ENCODE data around the gene UCP1.

UCP1 gene

GRCh38 chr4:140600408-140600807, 31.6 kb upstream of the UCP1 start:
- no peak overlapping the region for H3K4me3 ChIP-seq (ENCODE audit: low read length)
- no peaks in the 10 kb centered on the region for H3K9me3 ChIP-seq (ENCODE audit: control insufficient read depth, low read length)
- H3K4me1 ChIP-seq (ENCODE audit: control insufficient read depth, insufficient read depth, low read length): no peaks in the 10 kb centered on the region
- H3K27me3 ChIP-seq (replicated peaks; ENCODE audit: control insufficient read depth, insufficient read depth, low read length): peaks cover 9% of the 10 kb centered on the region
- no peaks in the 10 kb centered on the region for H3K36me3 ChIP-seq (ENCODE audit: control insufficient read depth, insufficient read depth, low read length, severe bottlenecking)
- H3K9ac ChIP-seq (ENCODE audit: low read length): no peak overlapping the region
- DNase-seq (ENCODE audit: low read depth): no peak

GRCh38 chr4:140595065-140595464, 26.3 kb upstream of the UCP1 start:
- peak; percentile 34 for DNase-seq (ENCODE audit: low read depth)
- H3K9ac ChIP-seq (ENCODE audit: low read length): no peak overlapping the region
- H3K27me3 ChIP-seq (replicated peaks; ENCODE audit: control insufficient read depth, insufficient read depth, low read length): peaks cover 4% of the 10 kb centered on the region

GRCh38 chr4:140584439-140584838, 15.7 kb upstream of the UCP1 start:
- no peak for DNase-seq (ENCODE audit: low read depth)
- Histone ChIP-seq H3K27me3 (replicated peaks; ENCODE audit: control insufficient read depth, insufficient read depth, low read length) (peaks cover 20% of the 10 kb centered on the region), H3K9ac (ENCODE audit: low read length) (no peak overlapping the region)

More at GRCh38 chr4:140595065-140595464, 26.3 kb upstream of the UCP1 start:
- Histone ChIP-seq H3K9me3 (ENCODE audit: control insufficient read depth, low read length) (peaks cover 8% of the 10 kb centered on the region), H3K4me3 (ENCODE audit: low read length) (no peak overlapping the region), H3K36me3 (ENCODE audit: control insufficient read depth, insufficient read depth, low read length, severe bottlenecking) (no peaks in the 10 kb centered on the region), H3K4me1 (ENCODE audit: control insufficient read depth, insufficient read depth, low read length) (no peaks in the 10 kb centered on the region)

GRCh38 chr4:140581078-140581477, 12.3 kb upstream of the UCP1 start:
- Histone ChIP-seq H3K9ac (ENCODE audit: low read length) (no peak overlapping the region), H3K27me3 (replicated peaks; ENCODE audit: control insufficient read depth, insufficient read depth, low read length) (peaks cover 34% of the 10 kb centered on the region), H3K4me3 (ENCODE audit: low read length) (no peak overlapping the region), H3K36me3 (ENCODE audit: control insufficient read depth, insufficient read depth, low read length, severe bottlenecking) (no peaks in the 10 kb centered on the region), H3K4me1 (ENCODE audit: control insufficient read depth, insufficient read depth, low read length) (no peaks in the 10 kb centered on the region), H3K9me3 (ENCODE audit: control insufficient read depth, low read length) (no peaks in the 10 kb centered on the region)
- no peak for DNase-seq (ENCODE audit: low read depth)

More at GRCh38 chr4:140584439-140584838, 15.7 kb upstream of the UCP1 start:
- Histone ChIP-seq H3K4me1 (ENCODE audit: control insufficient read depth, insufficient read depth, low read length) (no peaks in the 10 kb centered on the region), H3K36me3 (ENCODE audit: control insufficient read depth, insufficient read depth, low read length, severe bottlenecking) (no peaks in the 10 kb centered on the region), H3K4me3 (ENCODE audit: low read length) (no peak overlapping the region), H3K9me3 (ENCODE audit: control insufficient read depth, low read length) (no peaks in the 10 kb centered on the region)

GRCh38 chr4:140579278-140579677, 10.5 kb upstream of the UCP1 start:
- H3K9ac ChIP-seq (ENCODE audit: low read length): no peak overlapping the region
- no peak for DNase-seq (ENCODE audit: low read depth)
- no peaks in the 10 kb centered on the region for H3K4me1 ChIP-seq (ENCODE audit: control insufficient read depth, insufficient read depth, low read length)
- H3K27me3 ChIP-seq (replicated peaks; ENCODE audit: control insufficient read depth, insufficient read depth, low read length): peaks cover 34% of the 10 kb centered on the region
- H3K9me3 ChIP-seq (ENCODE audit: control insufficient read depth, low read length): no peaks in the 10 kb centered on the region
- H3K4me3 ChIP-seq (ENCODE audit: low read length): no peak overlapping the region
- H3K36me3 ChIP-seq (ENCODE audit: control insufficient read depth, insufficient read depth, low read length, severe bottlenecking): no peaks in the 10 kb centered on the region

- no peak overlapping the region for H3K9ac ChIP-seq (ENCODE audit: low read length)
- DNase-seq (ENCODE audit: low read depth): no peak
- H3K4me3 ChIP-seq (ENCODE audit: low read length): no peak overlapping the region
- H3K9me3 ChIP-seq (ENCODE audit: control insufficient read depth, low read length): peaks cover 22% of the 10 kb centered on the region
- peaks cover 45% of the 10 kb centered on the region for H3K27me3 ChIP-seq (replicated peaks; ENCODE audit: control insufficient read depth, insufficient read depth, low read length)
- H3K4me1 ChIP-seq (ENCODE audit: control insufficient read depth, insufficient read depth, low read length): no peaks in the 10 kb centered on the region
- no peaks in the 10 kb centered on the region for H3K36me3 ChIP-seq (ENCODE audit: control insufficient read depth, insufficient read depth, low read length, severe bottlenecking)
Measured at GRCh38 chr4:140575489-140575888, 6.7 kb upstream of the UCP1 start.

- Histone ChIP-seq H3K36me3 (ENCODE audit: control insufficient read depth, insufficient read depth, low read length, severe bottlenecking) (no peaks in the 10 kb centered on the region), H3K4me1 (ENCODE audit: control insufficient read depth, insufficient read depth, low read length) (peaks cover 18% of the 10 kb centered on the region), H3K9ac (ENCODE audit: low read length) (no peak overlapping the region), H3K9me3 (ENCODE audit: control insufficient read depth, low read length) (peaks cover 27% of the 10 kb centered on the region), H3K4me3 (ENCODE audit: low read length) (no peak overlapping the region), H3K27me3 (replicated peaks; ENCODE audit: control insufficient read depth, insufficient read depth, low read length) (peaks cover 51% of the 10 kb centered on the region)
- DNase-seq (ENCODE audit: low read depth): no peak
Measured at GRCh38 chr4:140571620-140572019, 2.9 kb upstream of the UCP1 start.

GRCh38 chr4:140569307-140569638, 512 bp upstream of the UCP1 start:
- peaks cover 27% of the 10 kb centered on the region for H3K9me3 ChIP-seq (ENCODE audit: control insufficient read depth, low read length)
- H3K36me3 ChIP-seq (ENCODE audit: control insufficient read depth, insufficient read depth, low read length, severe bottlenecking): no peaks in the 10 kb centered on the region
- no peak for DNase-seq (ENCODE audit: low read depth)
- H3K27me3 ChIP-seq (replicated peaks; ENCODE audit: control insufficient read depth, insufficient read depth, low read length): peaks cover 56% of the 10 kb centered on the region
- no peak overlapping the region for H3K9ac ChIP-seq (ENCODE audit: low read length)
- peaks cover 18% of the 10 kb centered on the region for H3K4me1 ChIP-seq (ENCODE audit: control insufficient read depth, insufficient read depth, low read length)
- H3K4me3 ChIP-seq (ENCODE audit: low read length): peak overlapping the region; percentile 77

- DNase-seq (ENCODE audit: low read depth): no peak
- Histone ChIP-seq H3K27me3 (replicated peaks; ENCODE audit: control insufficient read depth, insufficient read depth, low read length) (no peaks in the 10 kb centered on the region), H3K4me3 (ENCODE audit: low read length) (no peak overlapping the region), H3K36me3 (ENCODE audit: control insufficient read depth, insufficient read depth, low read length, severe bottlenecking) (no peaks in the 10 kb centered on the region), H3K9me3 (ENCODE audit: control insufficient read depth, low read length) (no peaks in the 10 kb centered on the region), H3K4me1 (ENCODE audit: control insufficient read depth, insufficient read depth, low read length) (no peaks in the 10 kb centered on the region), H3K9ac (ENCODE audit: low read length) (no peak overlapping the region)
Measured at GRCh38 chr4:140559696-140560095, 9.1 kb downstream of the UCP1 start.

GRCh38 chr4:140557831-140558435, 10.8 kb downstream of the UCP1 start:
- Histone ChIP-seq H3K4me1 (ENCODE audit: control insufficient read depth, insufficient read depth, low read length) (no peaks in the 10 kb centered on the region), H3K9me3 (ENCODE audit: control insufficient read depth, low read length) (no peaks in the 10 kb centered on the region), H3K9ac (ENCODE audit: low read length) (no peak overlapping the region), H3K4me3 (ENCODE audit: low read length) (no peak overlapping the region), H3K36me3 (ENCODE audit: control insufficient read depth, insufficient read depth, low read length, severe bottlenecking) (no peaks in the 10 kb centered on the region), H3K27me3 (replicated peaks; ENCODE audit: control insufficient read depth, insufficient read depth, low read length) (no peaks in the 10 kb centered on the region)
- peak; percentile 7 for DNase-seq (ENCODE audit: low read depth)

GRCh38 chr4:140556372-140557085, 12.2 kb downstream of the UCP1 start:
- Histone ChIP-seq H3K36me3 (ENCODE audit: control insufficient read depth, insufficient read depth, low read length, severe bottlenecking) (no peaks in the 10 kb centered on the region), H3K4me3 (ENCODE audit: low read length) (no peak overlapping the region), H3K9me3 (ENCODE audit: control insufficient read depth, low read length) (no peaks in the 10 kb centered on the region), H3K4me1 (ENCODE audit: control insufficient read depth, insufficient read depth, low read length) (no peaks in the 10 kb centered on the region), H3K27me3 (replicated peaks; ENCODE audit: control insufficient read depth, insufficient read depth, low read length) (no peaks in the 10 kb centered on the region), H3K9ac (ENCODE audit: low read length) (no peak overlapping the region)
- DNase-seq (ENCODE audit: low read depth): no peak

Measured in adipocyte (in vitro differentiated cells).